HepG2 (cell line): ENCODE results near the gene SPATA46. TPM values are rescaled to one million over a fixed set of nuclear protein-coding genes. Genes with fewer than 3 reads are reported as not detected.

ENCODE experiments used
- ATAC-seq: fragments of 200-7000 bp; cut with Tn5 transposase; 3 replicates; pipeline ENCODE4 v1.9.1; 2020; ENCODE audit warnings: mild to moderate bottlenecking, moderate library complexity
- BruUV-seq: library from RNA; stranded (reverse); fragments of 400-500 nt; replicated peaks from 2 replicates; lab custom pipeline; 2021; lab: Mats Ljungman, UMichigan
- CTCF ChIA-PET: fragments of 300-600 bp; formaldehyde crosslinking; extraction: SDS; loops from one replicate; lab custom pipeline; 2021; ENCODE audit warnings: low total read pairs, inconsistent platforms, low intra/inter-chr PET ratio; lab: Yijun Ruan, JAX
- POLR2A ChIA-PET: fragments of 350-600 bp; sonication (Branson Sonifier 250); formaldehyde crosslinking; loops from one replicate; lab custom pipeline; 2020; ENCODE audit warnings: antibody characterized with exemption, inconsistent platforms; lab: Yijun Ruan, JAX
- DNase-seq: peaks from one replicate; pipeline ENCODE4 v3.0.0-alpha.2; 2015; ENCODE audit warnings: low spot score
- FAIRE-seq: peaks from 3 replicates; lab custom pipeline; 2011; peaks lifted over from hg19 to GRCh38; lab: Jason Lieb, UNC
- H2AFZ ChIP-seq: one replicate; pipeline ENCODE4 v1.6.1; 2011; ENCODE audit warnings: low read length, inconsistent platforms
- H3K27ac ChIP-seq: fragments of 300-600 bp; 3 replicates; pipeline ENCODE4 v1.8.0; 2011; ENCODE audit warnings: mixed run types, mild to moderate bottlenecking, mixed read lengths, low read length, inconsistent platforms; ENCODE audit not compliant: insufficient read depth; ENCODE audit errors: extremely low read length
- H3K27me3 ChIP-seq, 2 experiments: fragments of 200-600 bp in 1 of 2; 2 replicates in 1 of 2; 3 replicates in 1 of 2; pipeline versions ENCODE4 v1.6.0 to v1.8.0; 2011; ENCODE audit warnings: low read length in 2 of 2, mild to moderate bottlenecking in 2 of 2, moderate library complexity in 2 of 2, inconsistent platforms in 1 of 2; ENCODE audit not compliant: insufficient read depth in 2 of 2, control insufficient read depth in 1 of 2
- H3K36me3 ChIP-seq, 2 experiments: fragments of 200-600 bp in 1 of 2; replicated peaks in 1 of 2; 2 replicates in 1 of 2; 3 replicates in 1 of 2; pipeline versions ENCODE4 v1.5.1 to v1.8.0; 2011; ENCODE audit warnings: low read length in 2 of 2, inconsistent platforms in 1 of 2; ENCODE audit not compliant: insufficient read depth in 2 of 2, control insufficient read depth in 1 of 2
- H3K4me1 ChIP-seq: 2 replicates; pipeline ENCODE4 v1.5.1; 2012; ENCODE audit warnings: low read length, inconsistent platforms; ENCODE audit not compliant: insufficient read depth
- H3K4me2 ChIP-seq: 2 replicates; pipeline ENCODE4 v1.6.0; 2011; ENCODE audit warnings: low read depth, low read length, inconsistent platforms
- H3K4me3 ChIP-seq, 3 experiments: fragments of 200-600 bp in 1 of 3; sonication (generic), shearing (Covaris generic) in 1 of 3; replicated peaks in 1 of 3; 2 replicates each; pipeline ENCODE4 v1.5.1; 2011 to 2016; ENCODE audit warnings: low read length in 3 of 3, inconsistent platforms in 2 of 3, low read depth in 2 of 3, mild to moderate bottlenecking in 2 of 3, control low read depth in 1 of 3, mixed read lengths in 1 of 3; ENCODE audit not compliant: insufficient read depth in 1 of 3
- H3K79me2 ChIP-seq: one replicate; pipeline ENCODE4 v1.6.1; 2011; ENCODE audit warnings: low read length, inconsistent platforms; ENCODE audit not compliant: insufficient read depth
- H3K9ac ChIP-seq: 2 replicates; pipeline ENCODE4 v1.6.0; 2011; ENCODE audit warnings: mild to moderate bottlenecking, low read depth, low read length, inconsistent platforms; ENCODE audit not compliant: insufficient read depth
- H3K9me3 ChIP-seq: 2 replicates; pipeline ENCODE4 v1.5.1; 2012; ENCODE audit warnings: mild to moderate bottlenecking, low read length
- H4K20me1 ChIP-seq: 2 replicates; pipeline ENCODE4 v1.6.0; 2011; ENCODE audit warnings: inconsistent platforms, mild to moderate bottlenecking, low read length, moderate library complexity; ENCODE audit not compliant: insufficient read depth
- GTF2F1 ChIP-seq: fragments of 150-350 bp; IDR thresholded peaks from 2 replicates; pipeline ENCODE4 v1.6.1; 2014; ENCODE audit warnings: low read length
- KDM5A ChIP-seq: fragments of 200-600 bp; sonication (generic); IDR thresholded peaks from 2 replicates; pipeline ENCODE4 v1.7.0; 2018; ENCODE audit warnings: antibody characterized with exemption, mild to moderate bottlenecking, low read length, borderline replicate concordance
- TBX3 ChIP-seq: fragments of 450-650 bp; IDR thresholded peaks from 2 replicates; pipeline ENCODE4 v1.6.1; 2017; ENCODE audit warnings: antibody characterized with exemption, mild to moderate bottlenecking, inconsistent platforms, borderline replicate concordance
- ZBTB1 ChIP-seq: sonication (generic); formaldehyde crosslinking; IDR thresholded peaks from 2 replicates; pipeline ENCODE4 v1.4.0; 2020; ENCODE audit warnings: missing genetic modification reagents, borderline replicate concordance
- ZFP36L1 ChIP-seq: sonication (generic); formaldehyde crosslinking; IDR thresholded peaks from 2 replicates; pipeline ENCODE4 v1.8.0; 2022; ENCODE audit warnings: mild to moderate bottlenecking, missing genetic modification reagents, moderate library complexity
- ZNF605 ChIP-seq: sonication (generic); formaldehyde crosslinking; IDR thresholded peaks from 2 replicates; pipeline ENCODE4 v1.8.0; 2022; ENCODE audit warnings: mild to moderate bottlenecking, missing genetic modification reagents
- ZNF768 ChIP-seq: sonication (generic); formaldehyde crosslinking; IDR thresholded peaks from 2 replicates; pipeline ENCODE4 v1.4.0; 2020; ENCODE audit warnings: missing genetic modification reagents
- WGBS: methylation state at CpG from one replicate; pipeline ENCODE4 v1.1.6; 2017; ENCODE audit warnings: low lambda C conversion rate; 5-methylcytosine and 5-hydroxymethylcytosine counted together
- in situ Hi-C: cut with HindIII; loops from 2 replicates; pipeline ENCODE4 v1.10.0; 2017; ENCODE audit warnings: low pct_unique_long_range_greater_than_20kb; ENCODE audit not compliant: extremely low pct_ligation_motif_present
- intact Hi-C: fragments of 100-400 bp; cut with micrococcal nuclease; formaldehyde crosslinking; loops from one replicate; pipeline ENCODE4 v1.10.0; 2022; ENCODE audit not compliant: unreplicated experiment
- polyA plus RNA-seq, 8 experiments: library from polyadenylated mRNA; depleted of rRNA in 3 of 8; stranded (reverse) in 7 of 8; unstranded in 1 of 8; fragments of >200 nt; fragmentation: Illumina TruSeq in 4 of 8; extraction: Trizol in 4 of 8; gene quantifications; 2 replicates each; pipeline versions ENCODE4 v1.2.1 to v1.2.3, GENCODE V29; 2011 to 2016; ENCODE audit warnings: low read depth in 4 of 8, missing spikeins in 1 of 8, mixed read lengths in 1 of 8; ENCODE audit not compliant: insufficient read depth in 1 of 8
- total RNA-seq, 5 experiments: library from RNA; depleted of rRNA; stranded (reverse); fragments of >200 nt; fragmentation: Illumina TruSeq; extraction: Trizol; gene quantifications; 2 replicates each; pipeline ENCODE4 v1.2.3, GENCODE V29; 2016; ENCODE audit warnings: low read depth in 1 of 5
- TF ChIP-seq, protein P1 (sequence below): sonication (generic); formaldehyde crosslinking; IDR thresholded peaks from 2 replicates; pipeline ENCODE4 v1.5.1; 2020; ENCODE audit warnings: mild to moderate bottlenecking, moderate library complexity, missing genetic modification reagents

SPATA46 gene
- total and polyA plus RNA-seq, 2 of the 13 experiments (the other 11 are each of a cell fraction or from before 2014, with no cell fraction given) = not detected

DNA sequence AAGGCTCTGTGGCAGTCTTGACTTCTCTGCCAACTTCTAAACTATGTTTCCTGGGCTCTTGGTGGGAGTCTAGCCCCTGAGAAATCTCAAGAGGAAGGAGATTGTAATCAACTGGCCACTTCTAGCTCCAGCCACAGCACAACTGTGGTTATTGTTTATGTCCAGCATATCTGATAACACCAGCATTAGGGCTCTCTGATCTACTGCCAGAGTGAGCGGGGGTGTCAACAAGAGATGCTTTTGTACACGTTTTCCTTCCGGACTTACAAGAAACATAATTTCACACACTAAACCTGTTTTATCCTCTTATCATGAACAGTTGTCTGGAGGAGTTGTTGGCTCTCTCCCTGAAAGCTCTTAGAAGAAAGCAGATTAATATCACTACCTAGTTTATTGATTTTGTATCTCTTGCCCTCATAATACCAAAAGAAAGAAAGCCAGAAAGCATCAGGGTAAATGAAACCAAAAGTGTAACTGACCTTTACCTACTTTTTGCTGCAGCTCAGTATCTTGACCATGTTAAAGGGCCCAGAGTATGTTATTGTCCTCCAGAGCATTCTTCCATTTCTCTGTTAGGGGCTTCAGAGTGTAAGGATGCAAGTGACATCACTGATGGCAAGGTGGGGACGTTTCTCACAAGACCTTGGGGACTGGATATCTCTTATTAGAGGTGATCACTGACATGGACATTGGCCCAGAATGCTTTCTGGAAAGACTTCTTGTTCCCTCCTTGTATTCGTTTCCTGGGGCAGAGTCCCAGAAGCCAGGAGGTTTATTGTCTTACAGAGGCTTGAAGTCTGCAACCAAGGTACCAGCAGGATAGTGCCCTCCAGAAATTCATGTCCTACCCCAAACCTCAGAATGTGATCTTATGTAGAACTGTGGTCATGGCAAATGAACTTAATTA lies 44.9 kb upstream of the SPATA46 start:
- H3K27ac ChIP-seq = no peak overlapping the region
- H3K9me3 ChIP-seq = no peaks in the 10 kb centered on the region
- 2% methylated on average over 5 of the region's 5 CpGs for WGBS
- no peak for TF ChIP-seq KDM5A
- no peak for TF ChIP-seq TBX3
- TF ChIP-seq ZNF605 (CRISPR knock-in tag) = no peak
- TF ChIP-seq ZBTB1 = no peak
- TF ChIP-seq, protein P1, sequence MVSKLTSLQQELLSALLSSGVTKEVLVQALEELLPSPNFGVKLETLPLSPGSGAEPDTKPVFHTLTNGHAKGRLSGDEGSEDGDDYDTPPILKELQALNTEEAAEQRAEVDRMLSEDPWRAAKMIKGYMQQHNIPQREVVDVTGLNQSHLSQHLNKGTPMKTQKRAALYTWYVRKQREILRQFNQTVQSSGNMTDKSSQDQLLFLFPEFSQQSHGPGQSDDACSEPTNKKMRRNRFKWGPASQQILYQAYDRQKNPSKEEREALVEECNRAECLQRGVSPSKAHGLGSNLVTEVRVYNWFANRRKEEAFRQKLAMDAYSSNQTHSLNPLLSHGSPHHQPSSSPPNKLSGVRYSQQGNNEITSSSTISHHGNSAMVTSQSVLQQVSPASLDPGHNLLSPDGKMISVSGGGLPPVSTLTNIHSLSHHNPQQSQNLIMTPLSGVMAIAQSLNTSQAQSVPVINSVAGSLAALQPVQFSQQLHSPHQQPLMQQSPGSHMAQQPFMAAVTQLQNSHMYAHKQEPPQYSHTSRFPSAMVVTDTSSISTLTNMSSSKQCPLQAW (CRISPR knock-in tag) = no peak
- TF ChIP-seq GTF2F1 = no peak
- TF ChIP-seq ZFP36L1 (CRISPR knock-in tag) = no peak
- no peak for TF ChIP-seq ZNF768 (CRISPR knock-in tag)
- H2AFZ ChIP-seq = no peak overlapping the region
- ChIA-PET CTCF (no interaction called here), POLR2A (no interaction called here)
- ATAC-seq (no peak), FAIRE-seq (no peak), DNase-seq (no peak)
- in situ Hi-C loops = no loop called here
- H3K4me2 ChIP-seq = no peak overlapping the region
- H3K4me1 ChIP-seq = no peaks in the 10 kb centered on the region
- intact Hi-C loops = loop anchor here (10.0 kb wide), 1 partner anchor 73 kb away; the partner anchor contains the start of gene UHMK1
- no peaks in the 10 kb centered on the region for H4K20me1 ChIP-seq
- peaks cover 0 to 10% of the 10 kb centered on the region in 2 experiments; a peak in 2 of 5 replicates for H3K27me3 ChIP-seq
- H3K4me3 ChIP-seq = no peak overlapping the region
- H3K9ac ChIP-seq = no peak overlapping the region
- H3K36me3 ChIP-seq = no peaks in the 10 kb centered on the region
- BruUV-seq = no TSS peak
- no peaks in the 10 kb centered on the region for H3K79me2 ChIP-seq
